ENCODE results near the gene DHRS4.
A peak's percentile ranks its signal among the peaks of the same experiment; 100 is the strongest.
"Not testable (repeated sequence)": the region's sequence is repeated elsewhere in the genome, so short reads cannot be mapped to it uniquely, and the experiment has no call there.

The DHRS4 gene

DNA sequence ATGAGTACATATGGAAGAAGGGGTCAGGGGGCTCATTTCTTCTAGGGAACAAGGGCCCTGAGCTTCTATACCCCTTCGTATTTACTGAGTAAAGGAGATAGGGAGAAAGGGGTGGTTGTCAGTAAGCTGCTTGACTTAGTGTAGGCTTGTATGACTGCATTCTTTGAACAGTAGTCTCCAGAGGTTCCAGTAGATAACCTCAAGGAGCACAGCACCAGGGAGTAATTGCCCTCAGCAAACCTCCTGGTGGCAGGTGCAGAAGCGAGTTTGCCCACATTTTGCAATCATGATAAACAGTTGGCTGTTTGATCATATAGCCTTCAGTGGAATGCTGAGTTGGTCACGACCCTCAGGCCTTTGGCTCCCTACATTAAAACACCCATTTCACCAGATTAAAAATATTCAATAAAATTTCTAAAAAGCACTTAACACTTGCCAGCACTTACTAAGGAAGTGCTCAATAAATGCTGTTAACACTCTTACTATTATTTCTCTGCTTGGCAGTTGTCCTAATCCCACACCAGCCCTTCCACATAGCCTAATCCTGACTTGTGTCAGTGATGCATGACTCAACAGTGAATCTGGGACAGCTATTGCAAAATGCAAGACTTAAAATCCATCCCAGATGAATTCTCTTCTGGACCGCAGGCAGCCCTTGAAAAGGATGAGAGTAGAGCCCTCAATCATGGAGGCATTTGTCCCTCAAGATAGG lies 31.5 kb downstream of the DHRS4 start:
- no peak for DNase-seq (ENCODE audit: low read depth in 2 of 2)

DNA sequence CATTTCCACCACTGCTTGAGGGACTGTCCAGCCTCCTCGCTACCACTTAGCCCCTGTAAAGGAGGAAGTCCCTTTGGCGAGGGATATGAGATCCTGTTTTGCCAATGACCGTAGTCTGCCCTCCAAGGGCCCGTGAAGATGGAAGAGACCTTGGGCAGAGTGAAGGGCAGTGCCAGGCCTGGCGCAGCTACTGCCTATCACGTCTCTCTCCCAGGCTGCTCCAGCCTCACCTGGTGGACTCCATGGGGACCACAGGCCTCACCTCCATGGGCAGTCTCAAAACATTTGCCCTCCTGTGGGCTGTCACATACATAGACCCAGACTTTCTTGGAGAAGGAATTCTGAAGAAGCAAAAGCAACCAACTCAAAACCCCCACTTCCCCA lies 34.6 kb downstream of the DHRS4 start:
- DNase-seq (ENCODE audit: low read depth in 2 of 2), result not testable (repeated sequence)

DNA sequence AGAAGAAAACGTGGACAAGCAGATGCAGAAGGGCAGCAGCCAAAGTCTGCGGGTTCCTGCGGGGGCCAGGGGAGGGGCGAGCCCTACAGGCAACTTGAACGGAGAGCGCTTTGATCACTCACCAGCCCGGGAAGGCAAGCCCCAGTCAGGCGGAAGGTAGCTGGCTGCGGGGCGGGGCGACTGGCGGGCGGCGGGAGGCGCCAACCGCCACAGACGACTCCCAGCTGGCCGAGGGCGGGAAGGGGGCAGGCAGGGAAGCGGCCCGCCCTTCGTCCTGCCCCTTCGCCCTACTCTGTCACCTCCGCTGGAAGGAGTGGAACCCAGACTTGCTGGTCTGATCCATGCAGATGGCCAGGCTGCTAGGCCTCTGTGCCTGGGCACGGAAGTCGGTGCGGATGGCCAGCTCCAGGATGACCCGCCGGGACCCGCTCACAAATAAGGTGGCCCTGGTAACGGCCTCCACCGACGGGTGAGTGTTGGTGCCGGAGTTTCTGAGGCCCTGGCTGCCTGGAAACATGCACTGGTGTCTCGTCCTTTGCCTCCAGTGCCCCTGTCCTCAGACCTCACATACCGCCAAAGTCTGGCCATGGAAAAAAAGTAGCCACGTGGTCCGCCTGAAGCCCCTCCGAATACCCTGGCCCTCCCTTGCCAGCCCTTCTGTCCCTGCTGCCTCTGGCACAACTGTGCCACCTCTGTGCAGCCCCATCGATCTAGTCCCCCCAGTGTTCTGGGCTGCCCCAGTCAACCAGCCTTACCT lies 35.2 kb downstream of the DHRS4 start, which contains the start of gene DHRS4L2:
Gene DHRS4L2, plus strand, starts transcription at position 323 of the 757 bp plus-strand sequence. Its CDS starts 19 bp downstream, at position 342.
- DNase-seq (ENCODE audit: low read depth in 2 of 2), result peak; percentile 73 to 84

DNA sequence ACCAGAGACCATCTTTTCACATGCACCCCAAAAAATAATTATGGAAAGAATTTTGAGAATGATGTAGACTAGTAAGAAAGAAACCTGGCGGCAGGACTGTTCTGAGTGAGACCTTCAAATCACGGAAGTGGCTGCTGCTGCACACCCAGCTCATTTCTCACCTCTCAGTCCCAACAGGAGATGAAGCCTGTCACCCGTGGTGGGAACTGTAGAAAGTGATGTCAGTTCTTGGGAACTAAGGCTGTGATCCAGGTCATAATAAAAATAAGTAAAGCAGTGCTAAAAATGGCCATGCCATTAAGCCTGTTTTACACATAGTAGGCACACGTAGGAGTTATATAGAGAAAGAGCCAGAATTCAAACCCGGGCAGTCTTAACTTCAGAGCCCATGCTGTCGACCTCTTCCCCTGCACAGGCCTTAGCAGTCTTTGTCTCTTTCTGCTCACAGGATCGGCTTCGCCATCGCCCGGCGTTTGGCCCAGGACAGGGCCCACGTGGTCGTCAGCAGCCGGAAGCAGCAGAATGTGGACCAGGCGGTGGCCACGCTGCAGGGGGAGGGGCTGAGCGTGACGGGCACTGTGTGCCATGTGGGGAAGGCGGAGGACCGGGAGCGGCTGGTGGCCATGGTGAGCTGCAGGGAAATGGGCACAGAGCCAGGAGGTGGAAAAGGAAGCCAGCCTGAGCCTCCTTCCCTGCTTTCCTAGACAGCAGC lies 36.3 kb downstream of the DHRS4 start:
- DNase-seq (ENCODE audit: low read depth in 2 of 2), result not testable (repeated sequence)

DNA sequence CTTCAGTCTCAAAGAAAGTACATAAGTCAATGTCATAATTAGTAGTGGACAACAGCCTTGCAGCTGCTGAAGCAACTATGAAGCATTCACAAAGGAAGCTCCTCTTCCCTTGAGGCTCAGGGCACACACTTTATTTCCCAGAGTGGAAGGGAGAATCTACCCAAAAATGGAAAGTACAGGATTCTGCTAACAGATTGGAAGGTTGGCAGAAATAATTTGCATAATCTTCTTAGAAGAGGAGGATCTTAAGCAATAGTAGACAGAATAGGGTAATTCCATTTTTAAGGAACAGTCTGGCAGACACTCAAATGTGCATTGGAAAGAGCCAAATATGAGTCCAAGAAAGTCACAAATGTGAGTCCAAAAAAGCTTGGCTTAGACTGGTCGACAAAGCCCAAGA lies 37.4 kb downstream of the DHRS4 start:
- not testable (repeated sequence) for DNase-seq (ENCODE audit: low read depth in 2 of 2)

DNA sequence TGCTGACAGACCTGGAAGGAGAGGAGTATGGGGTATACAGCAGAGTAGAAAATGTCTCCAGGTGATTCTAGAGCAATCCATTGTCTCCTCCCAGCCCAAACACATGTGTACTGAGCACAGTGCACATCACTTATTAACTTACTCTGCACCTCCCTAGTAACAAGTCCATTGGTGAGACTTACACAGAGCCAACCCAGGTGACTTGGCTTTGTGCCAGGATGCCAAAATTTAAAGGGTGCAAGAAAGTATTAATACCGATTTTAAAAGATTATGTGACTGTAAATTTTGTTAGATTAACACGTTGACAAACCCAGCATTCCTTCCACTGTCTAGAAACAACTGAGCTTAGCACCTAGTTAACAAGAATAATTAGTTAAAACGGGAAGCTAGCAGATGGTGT lies 39.5 kb downstream of the DHRS4 start:
- not testable (repeated sequence) for DNase-seq (ENCODE audit: low read depth in 2 of 2)

DNA sequence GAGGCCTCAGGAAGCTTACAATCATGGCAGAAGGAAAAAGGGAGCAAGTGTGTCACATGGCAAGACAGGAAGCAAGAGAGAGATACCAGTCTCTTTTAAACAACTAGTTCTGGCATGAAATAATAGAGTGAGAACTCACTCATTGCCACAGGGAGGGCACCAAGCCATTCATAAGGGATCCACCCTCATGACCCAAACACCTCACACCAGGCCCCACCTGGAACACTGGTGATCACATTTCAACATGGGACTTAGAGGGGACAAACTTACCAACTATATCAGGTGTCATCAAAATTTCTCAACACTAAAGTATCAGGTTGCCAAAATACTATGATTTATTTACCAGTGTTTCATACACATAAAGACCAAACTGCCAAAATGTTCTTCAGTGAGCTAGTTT lies 42.4 kb downstream of the DHRS4 start:
- not testable (repeated sequence) for DNase-seq (ENCODE audit: low read depth in 2 of 2)

DNA sequence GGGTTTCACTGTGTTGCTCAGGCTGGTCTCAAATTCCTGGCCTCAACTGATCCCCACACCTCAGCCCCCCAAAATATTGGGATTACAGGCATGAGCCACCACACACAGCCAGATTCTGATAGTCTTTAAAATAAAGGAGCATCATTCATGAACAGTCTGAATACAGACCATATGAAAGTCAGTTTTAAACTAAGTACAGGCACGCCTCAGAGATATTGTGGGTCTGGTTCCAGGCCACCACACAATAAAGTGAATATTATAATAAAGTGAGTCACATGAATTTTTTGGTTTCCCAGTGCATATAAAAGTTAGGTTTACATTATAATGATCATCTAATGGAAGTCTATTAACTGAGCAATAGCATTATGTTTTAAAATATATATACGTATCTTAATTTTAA lies 43.3 kb downstream of the DHRS4 start:
- not testable (repeated sequence) for DNase-seq (ENCODE audit: low read depth in 2 of 2)

DNA sequence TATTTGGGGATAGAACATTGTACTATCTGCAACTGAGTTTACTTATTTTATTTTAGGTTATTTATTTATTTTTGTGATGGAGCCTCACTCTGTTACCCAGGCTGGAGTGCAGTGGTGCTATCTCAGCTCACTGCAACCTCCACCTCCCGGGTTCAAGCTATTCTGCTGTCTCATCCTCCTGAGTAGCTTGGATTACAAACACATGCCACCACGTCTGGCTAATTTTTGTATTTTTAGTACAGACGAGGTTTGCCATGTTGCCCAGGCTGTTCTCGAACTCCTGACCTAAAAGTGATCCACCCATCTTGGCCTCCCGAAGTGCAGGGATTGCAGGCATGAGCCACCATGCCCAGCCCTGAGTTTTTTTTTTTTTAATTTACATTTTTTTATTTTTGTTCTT lies 46.1 kb downstream of the DHRS4 start:
- DNase-seq (ENCODE audit: low read depth in 2 of 2), result not testable (repeated sequence)

DNA sequence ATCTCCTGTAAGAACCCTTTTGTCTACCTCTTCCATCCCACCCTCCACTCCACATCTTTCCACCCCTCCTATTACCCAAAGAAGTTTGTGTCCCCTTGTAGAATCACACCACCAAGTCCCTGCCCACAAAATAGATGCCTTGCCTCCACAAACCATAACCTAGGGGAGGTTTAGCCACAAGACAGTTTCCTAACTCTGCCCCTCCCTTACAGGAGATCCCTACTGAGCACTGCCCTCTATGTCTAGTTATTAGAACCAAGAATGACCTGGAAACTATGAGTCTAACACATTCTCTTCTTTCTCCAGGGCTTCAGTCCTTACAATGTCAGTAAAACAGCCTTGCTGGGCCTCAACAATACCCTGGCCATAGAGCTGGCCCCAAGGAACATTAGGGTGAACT lies 47.5 kb downstream of the DHRS4 start:
- DNase-seq (ENCODE audit: low read depth in 2 of 2), result not testable (repeated sequence)

DNA sequence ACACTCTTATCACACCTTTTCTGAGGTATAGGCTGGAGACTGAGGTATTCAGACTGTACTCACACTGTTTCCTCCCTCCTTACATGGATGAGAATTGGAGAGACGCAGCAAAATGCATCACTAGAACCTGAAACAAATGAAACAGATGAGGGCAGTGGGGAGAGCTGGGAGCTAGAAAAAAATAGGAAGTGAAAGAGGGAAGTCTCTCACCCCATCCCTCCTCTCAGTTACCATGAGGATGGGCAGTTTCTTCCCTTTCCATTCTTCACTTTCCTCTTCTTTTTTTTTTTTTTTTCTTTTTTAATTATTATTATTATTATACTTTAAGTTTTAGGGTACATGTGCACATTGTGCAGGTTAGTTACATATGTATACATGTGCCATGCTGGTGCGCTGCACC lies 48.1 kb downstream of the DHRS4 start:
- DNase-seq (ENCODE audit: low read depth in 2 of 2), result not testable (repeated sequence)

DNA sequence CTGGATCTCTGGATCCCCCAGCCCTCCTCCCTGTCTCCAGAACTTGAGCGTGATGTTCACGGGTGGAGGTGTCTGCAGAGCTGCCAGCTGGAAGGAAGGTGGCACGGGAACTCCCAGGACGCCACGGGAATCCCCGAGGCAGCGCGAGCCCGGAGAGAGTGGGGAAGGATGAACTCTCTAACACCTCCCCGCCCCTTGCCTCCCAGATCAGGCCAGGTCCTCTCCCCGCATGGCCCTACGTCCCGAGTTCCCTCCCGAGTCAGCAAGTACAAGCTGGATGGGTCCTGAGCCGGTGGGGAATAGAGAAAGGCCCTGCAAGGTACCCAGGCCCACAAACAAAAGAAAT lies 52.9 kb downstream of the DHRS4 start:
- DNase-seq (ENCODE audit: low read depth in 2 of 2), result not testable (repeated sequence)

DNA sequence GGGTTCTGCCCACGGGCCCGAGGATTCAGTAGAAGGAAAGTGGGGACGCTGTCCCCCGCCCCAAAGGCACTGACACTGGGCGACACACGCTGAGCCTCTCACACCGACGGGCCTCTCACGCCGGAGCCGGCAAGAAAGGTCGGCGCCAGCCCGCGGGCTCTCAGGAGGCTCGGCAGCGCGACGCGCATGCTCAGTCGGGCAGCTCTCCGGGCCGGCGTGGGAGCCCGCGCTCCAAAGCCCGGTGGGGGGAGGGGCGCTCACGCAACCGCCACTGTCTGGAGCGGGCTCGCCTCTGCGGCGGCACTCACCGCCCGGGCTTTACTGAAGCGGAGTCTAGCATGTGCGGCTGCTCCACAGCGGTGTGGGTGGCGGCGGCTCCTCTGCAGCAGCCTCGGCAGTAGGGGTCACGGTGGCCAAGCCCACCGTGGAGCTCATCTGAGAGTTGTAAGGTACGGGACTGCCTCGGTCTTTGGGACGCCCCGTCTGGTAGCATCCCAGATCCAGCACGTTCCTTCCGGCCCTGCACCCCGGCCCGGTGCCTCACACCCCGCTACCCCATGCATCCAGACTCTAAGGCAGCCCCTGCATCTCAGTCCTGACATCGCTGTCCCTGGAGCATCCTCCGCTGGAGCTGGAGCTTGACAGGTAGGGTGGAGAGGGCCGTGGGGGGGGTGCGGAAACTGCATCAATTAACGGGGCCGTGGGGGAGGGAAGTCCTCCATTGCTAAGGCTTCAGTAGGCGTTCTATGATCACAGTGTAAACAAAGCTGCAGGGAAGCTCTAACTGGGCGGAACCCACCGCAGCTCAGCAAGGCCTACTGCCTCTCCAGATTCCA lies 53.5 kb downstream of the DHRS4 start:
- peak; percentile 48 to 56 for DNase-seq (ENCODE audit: low read depth in 2 of 2)

DNA sequence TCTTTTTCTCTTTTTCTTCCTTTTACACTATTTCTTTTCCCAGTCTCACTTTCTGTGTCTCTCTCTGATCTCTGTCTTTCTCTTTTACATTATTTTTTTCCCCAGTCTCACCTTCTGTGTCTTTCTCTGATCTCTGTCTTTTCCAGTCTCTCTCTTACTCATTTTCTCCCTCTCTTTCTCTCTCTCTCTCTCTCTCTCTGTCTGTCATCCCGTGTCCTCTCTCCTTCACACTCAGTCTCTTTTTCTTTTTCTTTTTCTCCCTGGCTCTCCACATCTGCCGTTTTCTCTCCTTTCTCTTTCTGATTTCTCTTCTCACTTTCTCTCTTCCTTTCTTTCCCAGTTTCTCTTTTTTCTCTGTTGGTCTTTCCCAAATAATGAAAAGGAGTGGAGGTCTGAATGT lies 57.5 kb downstream of the DHRS4 start:
- DNase-seq (ENCODE audit: low read depth in 2 of 2), result no peak

DNA sequence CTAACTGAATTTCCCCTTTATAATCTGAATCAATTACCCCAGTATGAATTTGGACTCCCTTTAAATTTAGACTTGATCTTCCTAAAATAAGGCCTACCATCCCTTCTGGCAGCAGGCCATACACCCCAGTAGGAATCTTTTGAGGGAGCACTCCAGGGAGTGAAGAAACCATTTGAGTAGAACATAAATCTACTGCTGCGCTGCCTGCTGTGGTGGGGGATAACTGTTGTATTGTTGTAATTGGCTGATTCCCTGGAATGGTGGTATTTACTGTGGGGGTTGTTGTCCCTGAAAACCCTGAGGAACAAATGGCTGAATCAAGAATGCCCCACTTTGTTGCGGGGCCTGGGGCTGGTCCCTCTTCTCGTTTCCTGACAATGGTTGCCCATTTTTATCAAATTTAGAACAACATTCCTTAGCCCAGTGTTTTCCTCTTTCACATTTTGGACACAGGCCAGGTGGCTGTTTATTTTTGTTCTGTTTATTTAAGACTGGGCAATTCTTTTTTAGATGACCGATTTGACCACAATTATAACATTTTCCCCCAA lies 59.2 kb downstream of the DHRS4 start:
- DNase-seq (ENCODE audit: low read depth in 2 of 2), result not testable (repeated sequence)

DNA sequence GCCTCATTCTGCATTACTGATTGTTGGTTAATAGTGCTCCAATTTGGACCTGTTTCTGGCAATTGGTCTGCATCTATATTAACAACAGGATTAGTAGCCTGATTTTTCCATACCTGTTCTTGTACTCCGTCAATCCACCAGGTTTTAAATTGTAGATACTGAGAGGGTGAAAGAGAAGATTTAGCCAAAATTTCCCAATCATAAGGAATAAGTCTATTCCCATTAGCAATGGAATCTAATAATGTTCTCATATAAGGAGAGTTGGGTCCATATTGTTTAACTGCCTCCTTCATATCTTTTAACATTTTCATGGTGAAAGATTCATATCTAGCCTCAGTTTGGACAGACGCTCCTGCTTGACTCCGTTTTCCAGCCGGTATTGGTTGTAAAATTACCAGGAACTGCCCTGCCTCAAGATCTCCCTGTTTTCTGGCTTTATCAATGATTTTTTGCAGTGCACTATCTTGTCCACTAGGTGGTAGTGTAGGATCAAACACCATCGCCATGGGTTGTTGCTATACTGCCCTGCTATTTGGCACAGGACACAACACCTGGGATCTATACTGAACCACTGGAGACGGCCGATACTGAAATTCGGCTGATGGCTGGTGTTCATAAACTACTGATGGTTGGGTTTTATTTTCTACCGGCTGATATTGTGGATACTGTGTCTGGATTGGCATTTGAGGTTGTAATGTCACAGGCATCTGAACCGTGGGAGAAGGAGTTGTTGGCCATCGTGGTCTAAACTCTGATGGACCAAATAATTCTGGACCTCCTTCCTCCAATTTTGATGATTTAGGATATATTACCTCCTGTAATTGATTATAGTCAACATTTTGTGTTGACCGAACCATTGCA lies 60.3 kb downstream of the DHRS4 start:
- peak; percentile 23 to 35 for DNase-seq (ENCODE audit: low read depth in 2 of 2)

DNA sequence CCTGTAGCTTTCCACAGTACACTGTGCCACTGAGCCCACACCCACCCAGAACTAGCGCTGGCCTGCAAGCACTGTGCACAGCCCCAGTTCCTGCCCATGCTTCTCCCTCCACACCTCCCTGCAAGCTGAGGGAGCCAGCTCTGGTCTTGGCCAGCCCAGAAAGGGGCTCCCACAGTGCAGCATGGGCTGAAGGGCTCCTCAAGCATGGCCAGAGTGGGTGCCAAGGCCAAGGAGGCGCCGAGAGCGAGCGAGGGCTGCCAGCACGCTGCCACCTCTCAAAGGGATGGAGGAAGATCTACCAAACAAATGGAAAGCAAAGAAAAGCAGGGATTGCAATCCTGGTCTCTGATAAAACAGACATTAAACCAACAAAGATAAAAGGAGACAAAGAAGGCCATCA lies 62.2 kb downstream of the DHRS4 start:
- DNase-seq (ENCODE audit: low read depth in 2 of 2), result not testable (repeated sequence)
